K562 (cell line): ENCODE measurements around the gene ANXA9. TPM values are rescaled to one million over a fixed set of nuclear protein-coding genes. Genes with fewer than 3 reads are reported as not detected.
A peak's percentile ranks its signal among the peaks of the same experiment; 100 is the strongest.

Experiments used
- ARID2 ChIP-seq: fragments of 450-650 bp; IDR thresholded peaks from 2 replicates; pipeline ENCODE4 v1.6.1; 2017; ENCODE audit warnings: antibody characterized with exemption, mild to moderate bottlenecking
- BACH1 ChIP-seq: fragments of 200-800 bp; sonication (Bioruptor generic); IDR thresholded peaks from 2 replicates; pipeline ENCODE4 v1.6.1; 2016; ENCODE audit warnings: missing genetic modification characterization, missing compliant biosample characterization
- CBFB ChIP-seq: sonication (generic); formaldehyde crosslinking; IDR thresholded peaks from 2 replicates; pipeline ENCODE4 v1.4.0; 2020; ENCODE audit warnings: mild to moderate bottlenecking, missing genetic modification reagents
- CCNT2 ChIP-seq: IDR thresholded peaks from 2 replicates; pipeline ENCODE4 v1.6.1; 2011; ENCODE audit warnings: borderline replicate concordance, low read depth, mild to moderate bottlenecking, moderate library complexity, mixed read lengths, low read length; ENCODE audit not compliant: insufficient read length; ENCODE audit errors: extremely low read depth
- CREB1 ChIP-seq, 2 experiments: sonication (generic) in 1 of 2; formaldehyde crosslinking in 1 of 2; IDR thresholded peaks; 2 replicates each; pipeline versions ENCODE4 v1.6.1 to v1.8.0; 2012 to 2022; ENCODE audit warnings: inconsistent platforms in 1 of 2, mild to moderate bottlenecking in 1 of 2, missing genetic modification reagents in 1 of 2, moderate library complexity in 1 of 2
- CTBP1 ChIP-seq: fragments of 450-650 bp; IDR thresholded peaks from 2 replicates; pipeline ENCODE4 v1.6.1; 2016; ENCODE audit warnings: borderline replicate concordance
- DIDO1 ChIP-seq: fragments of 450-650 bp; IDR thresholded peaks from 2 replicates; pipeline ENCODE4 v1.6.1; 2016; ENCODE audit warnings: low read depth, missing biosample characterization, missing genetic modification characterization
- EP300 ChIP-seq: IDR thresholded peaks from 2 replicates; pipeline ENCODE4 v1.6.1; 2012; ENCODE audit warnings: low read length, improper control_type of control experiment
- ETS2 ChIP-seq: IDR thresholded peaks from 2 replicates; pipeline ENCODE4 v1.6.1; 2016; ENCODE audit warnings: borderline replicate concordance, missing genetic modification characterization, mild to moderate bottlenecking, moderate library complexity, missing compliant biosample characterization; ENCODE audit not compliant: poor library complexity, severe bottlenecking
- FOSL1 ChIP-seq: fragments of 200-800 bp; sonication (Bioruptor generic); conservative IDR thresholded peaks from 2 replicates; pipeline ENCODE4 v1.6.1; 2016; ENCODE audit warnings: missing genetic modification characterization, missing compliant biosample characterization
- HNRNPLL ChIP-seq: fragments of 200-400 bp; formaldehyde crosslinking; IDR thresholded peaks from 2 replicates; pipeline ENCODE4 v1.6.1; 2017; ENCODE audit warnings: low read length, low read depth, mild to moderate bottlenecking; ENCODE audit not compliant: poor library complexity, severe bottlenecking
- KDM5B ChIP-seq: fragments of 200-600 bp; sonication (generic); IDR thresholded peaks from 2 replicates; pipeline ENCODE4 v1.6.1; 2012; ENCODE audit warnings: low read depth, mild to moderate bottlenecking, moderate library complexity, low read length, control low read depth, inconsistent platforms; ENCODE audit not compliant: insufficient replicate concordance
- LEF1 ChIP-seq: fragments of 450-650 bp; IDR thresholded peaks from 2 replicates; pipeline ENCODE4 v1.6.1; 2016; ENCODE audit warnings: mild to moderate bottlenecking
- MAFF ChIP-seq: IDR thresholded peaks from 2 replicates; pipeline ENCODE4 v1.6.1; 2012; ENCODE audit warnings: low read length, improper control_type of control experiment
- MECOM ChIP-seq: fragments of 250-450 bp; sonication (Bioruptor Pico); IDR thresholded peaks from 2 replicates; pipeline ENCODE4 v1.8.0; 2022; ENCODE audit warnings: inconsistent platforms
- MTA1 ChIP-seq: fragments of 450-650 bp; IDR thresholded peaks from 2 replicates; pipeline ENCODE4 v1.6.1; 2017; ENCODE audit warnings: borderline replicate concordance
- NFE2 ChIP-seq: IDR thresholded peaks from 2 replicates; pipeline ENCODE4 v1.6.1; 2014; ENCODE audit warnings: antibody characterized with exemption, low read depth
- RBM17 ChIP-seq: fragments of 200-400 bp; formaldehyde crosslinking; IDR thresholded peaks from 2 replicates; pipeline ENCODE4 v1.6.1; 2017; ENCODE audit warnings: low read depth, mild to moderate bottlenecking, low read length, borderline replicate concordance
- U2AF2 ChIP-seq: fragments of 200-400 bp; formaldehyde crosslinking; optimal IDR thresholded peaks from 2 replicates; pipeline ENCODE3; 2017; ENCODE audit warnings: low read depth, mild to moderate bottlenecking, low read length
- ZKSCAN8 ChIP-seq: fragments of 200-800 bp; sonication (Bioruptor generic); IDR thresholded peaks from 2 replicates; pipeline ENCODE4 v1.6.1; 2016; ENCODE audit warnings: missing genetic modification characterization, missing compliant biosample characterization
- ZNF274 ChIP-seq: IDR thresholded peaks from 2 replicates; pipeline ENCODE4 v1.6.1; 2011; ENCODE audit warnings: low read depth, mild to moderate bottlenecking, low read length, moderate library complexity, borderline replicate concordance
- polyA plus RNA-seq, 8 experiments: library from polyadenylated mRNA; depleted of rRNA in 4 of 8; stranded (reverse) in 5 of 8; unstranded in 3 of 8; fragments of >200 nt; fragmentation: Nextera tagmentation in 2 of 8; fragmentation: Illumina TruSeq in 1 of 8; extraction: Ambion mirVana in 2 of 8; extraction: Trizol in 1 of 8; gene quantifications; 2 replicates each; pipeline versions ENCODE4 v1.2.1 to v1.2.3, GENCODE V29; 2011 to 2014; ENCODE audit warnings: inconsistent platforms in 1 of 8, missing spikeins in 1 of 8
- total RNA-seq, 7 experiments: library from RNA; depleted of rRNA in 6 of 7; stranded (reverse); fragments of >200 nt in 6 of 7; fragmentation: Illumina TruSeq in 2 of 7; extraction: Trizol in 2 of 7; gene quantifications; 2 replicates each; pipeline versions ENCODE4 v1.2.1 to v1.2.3, GENCODE V29; 2011 to 2021; ENCODE audit warnings: low replicate concordance in 1 of 7
- TF ChIP-seq, protein P1 (sequence below): fragments of 450-650 bp; IDR thresholded peaks from 2 replicates; pipeline ENCODE4 v1.6.1; 2016; ENCODE audit warnings: mild to moderate bottlenecking
- TF ChIP-seq, protein P2 (sequence below), 2 experiments: IDR thresholded peaks; 2 replicates each; pipeline ENCODE4 v1.6.1; 2012; ENCODE audit warnings: improper control_type of control experiment in 2 of 2, low read depth in 2 of 2, low read length in 2 of 2, borderline replicate concordance in 1 of 2

The ANXA9 gene
- total and polyA plus RNA-seq, 9 of the 15 experiments (the other 6 are each of a cell fraction or from before 2014, with no cell fraction given) = 0.24 to 1.6 (median 0.57) TPM

DNA sequence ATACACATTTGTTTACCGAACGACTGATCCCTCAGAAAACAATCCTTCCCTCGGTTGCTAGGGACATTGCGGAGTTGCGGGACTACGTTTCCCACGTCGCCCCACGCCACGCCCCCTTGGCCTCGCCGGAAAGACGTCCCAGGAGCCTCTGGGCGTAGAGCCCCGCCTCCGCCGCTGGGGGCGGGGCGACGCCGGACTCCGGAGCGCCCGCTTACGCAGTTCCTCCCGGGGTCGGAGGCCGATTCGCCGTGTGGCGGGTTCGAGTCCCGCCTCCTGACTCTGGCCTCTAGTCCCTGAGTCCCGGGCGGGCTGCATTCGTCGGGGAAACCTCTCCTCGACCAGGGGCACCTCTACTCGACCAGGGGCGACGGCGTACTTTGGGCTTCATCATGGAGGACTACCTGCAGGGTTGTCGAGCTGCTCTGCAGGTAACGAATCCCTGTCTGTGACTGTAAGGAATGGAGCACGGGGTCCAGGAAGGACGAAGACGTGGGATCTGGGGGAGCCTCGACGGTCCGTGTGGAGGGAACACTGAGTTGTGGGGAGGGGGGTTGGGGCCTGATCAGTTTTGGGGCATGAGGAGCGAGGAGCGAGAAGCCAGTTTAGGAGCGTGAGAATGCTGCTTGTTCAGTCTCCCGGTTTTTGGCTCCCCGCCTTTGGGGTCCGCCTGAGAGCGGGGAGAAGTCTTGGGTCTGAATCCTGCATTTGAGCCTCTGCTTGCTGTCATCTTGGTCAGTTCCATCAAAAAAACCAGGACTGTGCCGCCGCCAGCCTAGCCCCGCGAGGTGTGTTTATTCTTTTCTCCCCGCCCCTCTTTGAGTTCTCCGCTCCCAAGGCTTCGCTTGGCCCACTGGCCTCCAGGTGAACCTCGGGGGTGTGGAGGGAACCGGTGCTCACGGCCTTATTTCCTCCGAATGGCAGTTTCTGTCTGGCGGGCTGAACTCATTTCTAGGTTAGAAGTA lies 26.4 kb downstream of the ANXA9 start, which contains the start of gene PRUNE1 (continued):
- TF ChIP-seq, protein P1, sequence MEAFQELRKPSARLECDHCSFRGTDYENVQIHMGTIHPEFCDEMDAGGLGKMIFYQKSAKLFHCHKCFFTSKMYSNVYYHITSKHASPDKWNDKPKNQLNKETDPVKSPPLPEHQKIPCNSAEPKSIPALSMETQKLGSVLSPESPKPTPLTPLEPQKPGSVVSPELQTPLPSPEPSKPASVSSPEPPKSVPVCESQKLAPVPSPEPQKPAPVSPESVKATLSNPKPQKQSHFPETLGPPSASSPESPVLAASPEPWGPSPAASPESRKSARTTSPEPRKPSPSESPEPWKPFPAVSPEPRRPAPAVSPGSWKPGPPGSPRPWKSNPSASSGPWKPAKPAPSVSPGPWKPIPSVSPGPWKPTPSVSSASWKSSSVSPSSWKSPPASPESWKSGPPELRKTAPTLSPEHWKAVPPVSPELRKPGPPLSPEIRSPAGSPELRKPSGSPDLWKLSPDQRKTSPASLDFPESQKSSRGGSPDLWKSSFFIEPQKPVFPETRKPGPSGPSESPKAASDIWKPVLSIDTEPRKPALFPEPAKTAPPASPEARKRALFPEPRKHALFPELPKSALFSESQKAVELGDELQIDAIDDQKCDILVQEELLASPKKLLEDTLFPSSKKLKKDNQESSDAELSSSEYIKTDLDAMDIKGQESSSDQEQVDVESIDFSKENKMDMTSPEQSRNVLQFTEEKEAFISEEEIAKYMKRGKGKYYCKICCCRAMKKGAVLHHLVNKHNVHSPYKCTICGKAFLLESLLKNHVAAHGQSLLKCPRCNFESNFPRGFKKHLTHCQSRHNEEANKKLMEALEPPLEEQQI = no peak
- TF ChIP-seq MTA1 = no peak
- TF ChIP-seq DIDO1 (tag) = no peak
- peak; percentile 73; the same call in 1 of the 2 replicates for TF ChIP-seq CREB1 (IDR thresholded peaks at IDR 0.05)
- TF ChIP-seq CREB1 (CRISPR knock-in tag; IDR thresholded peaks at IDR 0.05) = peak; percentile 83
- no peak for TF ChIP-seq ETS2 (tag)
- TF ChIP-seq MAFF = no peak
- TF ChIP-seq FOSL1 (tag) = peak; percentile 40; the same call in 1 of the 2 replicates
- no peak for TF ChIP-seq MECOM (CRISPR knock-in tag)
- TF ChIP-seq CBFB (CRISPR knock-in tag) = no peak; the same call in 1 of the 2 replicates
- no peak for TF ChIP-seq BACH1 (tag)
- TF ChIP-seq RBM17 = no peak
- TF ChIP-seq EP300 = no peak; the same call in 1 of the 2 replicates
- peak; percentile 91 for TF ChIP-seq CCNT2
- peak; percentile 90 for TF ChIP-seq HNRNPLL
- TF ChIP-seq, protein P2, sequence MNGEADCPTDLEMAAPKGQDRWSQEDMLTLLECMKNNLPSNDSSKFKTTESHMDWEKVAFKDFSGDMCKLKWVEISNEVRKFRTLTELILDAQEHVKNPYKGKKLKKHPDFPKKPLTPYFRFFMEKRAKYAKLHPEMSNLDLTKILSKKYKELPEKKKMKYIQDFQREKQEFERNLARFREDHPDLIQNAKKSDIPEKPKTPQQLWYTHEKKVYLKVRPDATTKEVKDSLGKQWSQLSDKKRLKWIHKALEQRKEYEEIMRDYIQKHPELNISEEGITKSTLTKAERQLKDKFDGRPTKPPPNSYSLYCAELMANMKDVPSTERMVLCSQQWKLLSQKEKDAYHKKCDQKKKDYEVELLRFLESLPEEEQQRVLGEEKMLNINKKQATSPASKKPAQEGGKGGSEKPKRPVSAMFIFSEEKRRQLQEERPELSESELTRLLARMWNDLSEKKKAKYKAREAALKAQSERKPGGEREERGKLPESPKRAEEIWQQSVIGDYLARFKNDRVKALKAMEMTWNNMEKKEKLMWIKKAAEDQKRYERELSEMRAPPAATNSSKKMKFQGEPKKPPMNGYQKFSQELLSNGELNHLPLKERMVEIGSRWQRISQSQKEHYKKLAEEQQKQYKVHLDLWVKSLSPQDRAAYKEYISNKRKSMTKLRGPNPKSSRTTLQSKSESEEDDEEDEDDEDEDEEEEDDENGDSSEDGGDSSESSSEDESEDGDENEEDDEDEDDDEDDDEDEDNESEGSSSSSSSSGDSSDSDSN (IDR thresholded peaks at IDR 0.05; ENCODE audit: borderline replicate concordance in 1 of 2, low read depth in 2 of 2, low read length in 2 of 2) = 0 out of 4 replicates have a peak, but pooled peaks of 1 of the 2 experiments have one; percentile 62
- peak; percentile 53; the same call in 1 of the 2 replicates for TF ChIP-seq CTBP1
- TF ChIP-seq NFE2 = no peak
- no peak for TF ChIP-seq ZNF274
- peak; percentile 58 for TF ChIP-seq KDM5B
- peak; percentile 37; the same call in 1 of the 2 replicates for TF ChIP-seq ARID2
- TF ChIP-seq U2AF2 = no peak
- no peak for TF ChIP-seq LEF1
- no peak for TF ChIP-seq ZKSCAN8 (CRISPR knock-in tag)
